K562 treated with DMSO at 1 percent for 48 hours (cell line): Measurements from ENCODE around the gene COA8. TPM values are rescaled to one million over a fixed set of nuclear protein-coding genes. Genes with fewer than 3 reads are reported as not detected.

Experiments
- total RNA-seq: library from RNA; unstranded; fragments of 300-600 nt; gene quantifications from 2 replicates; pipeline ENCODE4 v1.2.3, GENCODE V29; 2022; ENCODE audit warnings: low replicate concordance; ENCODE audit errors: extremely low read depth

Gene COA8
- not detected in 2 replicates for total RNA-seq

GRCh38 chr14:103562429-103563225, at the start of gene COA8, which contains the start of gene BAG5:
Gene COA8, plus strand, starts transcription at chr14:103562960. Its CDS starts 42 bp downstream, at chr14:103563002.
Gene BAG5, minus strand, starts transcription at chr14:103562657. Its CDS starts 1,493 bp downstream, at chr14:103561164.

GRCh38 chr14:103522649-103523574, 39.8 kb upstream of the COA8 start, which contains the start of gene CKB:
Gene CKB, minus strand, starts transcription at chr14:103522830. Its CDS starts 337 bp downstream, at chr14:103522493.

GRCh38 chr14:103528587-103529382, 34.0 kb upstream of the COA8 start, which contains the start of gene TRMT61A:
Gene TRMT61A, plus strand, starts transcription at chr14:103529196. Its CDS starts 783 bp downstream, at chr14:103529979.

GRCh38 chr14:103628684-103629502, 66.1 kb downstream of the COA8 start, which contains the start of gene KLC1:
Gene KLC1, plus strand, starts transcription at chr14:103629211. Its CDS starts 25,354 bp downstream, at chr14:103654565.

Other genes starting within 250 kb of the COA8 start
- gene EIF5, start 228.7 kb upstream of the COA8 start, total RNA-seq, result 386 TPM in 1 of 2 replicates, not detected in the other
- gene MARK3, start 177.5 kb upstream of the COA8 start, total RNA-seq, result not detected in 2 replicates
- gene CKB, start 40.1 kb upstream of the COA8 start, total RNA-seq, result not detected in 2 replicates
- gene TRMT61A, start 33.8 kb upstream of the COA8 start, total RNA-seq, result not detected in 2 replicates
- gene BAG5, start 303 bp upstream of the COA8 start, total RNA-seq, result not detected in 2 replicates
- not detected in 2 replicates for gene KLC1, start 66.3 kb downstream of the COA8 start, total RNA-seq
- gene XRCC3, start 152.5 kb downstream of the COA8 start, total RNA-seq, result not detected in 2 replicates
- gene ZFYVE21, start 152.8 kb downstream of the COA8 start, total RNA-seq, result not detected in 2 replicates